GM11168 (cell line): ENCODE results near the gene YIPF4.
"Not testable (repeated sequence)": the region's sequence is repeated elsewhere in the genome, so short reads cannot be mapped to it uniquely, and the experiment has no call there.

Experiments used
- in situ Hi-C: fragments of 300-500 bp; cut with MboI; formaldehyde crosslinking; loops from one replicate; pipeline ENCODE4 v1.12.0; 2022; ENCODE audit warnings: low sequenced_read_pairs; ENCODE audit not compliant: unreplicated experiment

Gene YIPF4

GRCh38 chr2:32284321-32284720 lies 6.6 kb downstream of the YIPF4 start:
- in situ Hi-C loops: no loop called here

- in situ Hi-C loops: no loop called here
Measured at GRCh38 chr2:32289165-32289999, 11.7 kb downstream of the YIPF4 start.

GRCh38 chr2:32290000-32290339 lies 12.3 kb downstream of the YIPF4 start:
- in situ Hi-C loops: no loop called here

DNA sequence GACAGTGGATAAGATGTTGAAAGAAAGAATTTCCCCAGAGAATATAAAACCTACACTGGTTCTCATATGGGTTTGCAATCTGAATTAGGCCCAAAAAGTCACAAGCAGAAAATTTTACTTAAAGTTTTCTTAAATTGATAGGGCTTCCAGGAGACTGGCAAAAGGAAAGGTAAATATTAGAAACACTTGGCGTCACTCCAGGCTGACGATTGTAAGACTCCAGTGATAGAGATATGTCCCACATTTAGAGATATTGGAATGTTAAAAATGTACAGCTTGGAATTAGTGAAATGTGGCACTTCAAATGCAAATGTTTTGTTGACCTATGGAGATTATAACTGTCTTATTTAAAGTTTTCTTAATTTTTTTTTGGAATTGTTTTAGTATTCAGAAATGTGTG lies 14.0 kb downstream of the YIPF4 start:
- in situ Hi-C loops: no loop called here

DNA sequence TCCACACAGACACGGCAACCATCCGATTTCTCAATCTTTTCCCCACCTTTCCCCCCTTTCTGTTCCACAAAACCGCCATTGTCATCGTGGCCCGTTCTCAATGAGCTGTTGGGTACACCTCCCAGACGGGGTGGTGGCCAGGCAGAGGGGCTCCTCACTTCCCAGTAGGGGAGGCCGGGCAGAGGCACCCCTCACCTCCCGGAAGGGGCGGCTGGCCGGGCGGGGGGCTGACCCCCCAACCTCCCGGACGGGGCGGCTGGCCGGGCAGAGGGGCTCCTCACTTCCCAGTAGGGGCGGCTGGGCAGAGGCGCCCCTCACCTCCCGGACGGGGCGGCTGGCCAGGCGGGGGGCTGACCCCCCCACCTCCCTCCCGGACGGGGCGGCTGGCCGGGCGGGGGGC lies 15.8 kb downstream of the YIPF4 start:
- in situ Hi-C loops: not testable (repeated sequence)

- in situ Hi-C loops: not testable (repeated sequence)
Measured at GRCh38 chr2:32293966-32294562, 16.4 kb downstream of the YIPF4 start.

DNA sequence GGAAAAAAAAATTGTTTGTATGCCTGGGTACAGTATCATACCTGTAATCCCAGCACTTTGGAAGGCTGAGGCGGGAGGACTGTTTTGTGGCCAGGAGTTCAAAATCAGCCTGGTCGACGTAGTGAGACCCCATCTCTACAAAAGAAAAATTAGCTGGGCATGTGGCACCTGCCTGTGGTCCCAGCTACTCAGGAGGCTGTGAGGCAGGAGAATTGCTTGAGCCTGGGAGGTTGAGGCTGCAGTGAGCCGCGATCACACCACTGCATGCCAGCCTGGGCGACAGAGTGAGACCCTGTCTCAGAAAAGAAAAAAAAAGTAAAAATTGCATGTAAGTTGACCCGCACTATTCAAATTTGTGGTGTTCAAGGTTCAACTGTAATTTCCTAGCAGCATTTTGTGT lies 32.9 kb downstream of the YIPF4 start:
- in situ Hi-C loops: no loop called here

DNA sequence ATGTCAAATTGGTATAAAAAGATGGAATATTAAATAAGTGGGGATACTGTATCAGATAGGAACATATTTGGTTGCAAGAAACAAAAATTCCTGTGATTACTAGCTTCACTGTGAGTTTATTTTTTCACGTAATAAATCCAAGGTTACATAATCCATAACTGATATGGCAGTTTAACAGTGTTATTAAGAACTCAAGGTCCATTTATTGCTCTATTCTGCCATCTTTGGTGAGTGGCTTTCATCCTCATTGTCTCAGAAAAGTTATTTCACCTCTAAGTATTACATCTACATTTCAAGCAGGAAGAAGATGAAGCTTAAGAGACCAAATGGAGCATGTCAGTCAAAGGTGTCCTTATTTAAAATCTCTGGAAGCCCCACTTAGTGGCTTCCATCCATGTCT lies 37.2 kb downstream of the YIPF4 start:
- in situ Hi-C loops: no loop called here

DNA sequence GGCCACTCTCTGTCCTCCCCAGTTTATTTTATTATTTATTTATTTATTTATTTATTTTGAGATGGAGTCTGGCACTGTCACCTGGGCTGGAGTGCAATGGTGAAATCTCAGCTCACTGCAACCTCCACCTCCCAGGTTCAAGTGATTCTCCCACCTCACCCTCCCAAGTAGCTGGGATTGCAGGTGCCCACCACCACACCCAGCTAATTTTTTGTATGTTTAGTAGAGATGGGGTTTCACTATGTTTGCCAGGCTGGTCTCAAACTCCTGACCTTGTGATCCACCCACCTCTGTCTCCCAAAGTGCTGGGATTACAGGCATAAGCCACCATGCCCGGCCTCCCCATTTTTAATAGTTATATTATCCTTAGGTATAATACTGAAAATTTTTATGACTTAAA lies 51.0 kb downstream of the YIPF4 start:
- in situ Hi-C loops: not testable (repeated sequence)

DNA sequence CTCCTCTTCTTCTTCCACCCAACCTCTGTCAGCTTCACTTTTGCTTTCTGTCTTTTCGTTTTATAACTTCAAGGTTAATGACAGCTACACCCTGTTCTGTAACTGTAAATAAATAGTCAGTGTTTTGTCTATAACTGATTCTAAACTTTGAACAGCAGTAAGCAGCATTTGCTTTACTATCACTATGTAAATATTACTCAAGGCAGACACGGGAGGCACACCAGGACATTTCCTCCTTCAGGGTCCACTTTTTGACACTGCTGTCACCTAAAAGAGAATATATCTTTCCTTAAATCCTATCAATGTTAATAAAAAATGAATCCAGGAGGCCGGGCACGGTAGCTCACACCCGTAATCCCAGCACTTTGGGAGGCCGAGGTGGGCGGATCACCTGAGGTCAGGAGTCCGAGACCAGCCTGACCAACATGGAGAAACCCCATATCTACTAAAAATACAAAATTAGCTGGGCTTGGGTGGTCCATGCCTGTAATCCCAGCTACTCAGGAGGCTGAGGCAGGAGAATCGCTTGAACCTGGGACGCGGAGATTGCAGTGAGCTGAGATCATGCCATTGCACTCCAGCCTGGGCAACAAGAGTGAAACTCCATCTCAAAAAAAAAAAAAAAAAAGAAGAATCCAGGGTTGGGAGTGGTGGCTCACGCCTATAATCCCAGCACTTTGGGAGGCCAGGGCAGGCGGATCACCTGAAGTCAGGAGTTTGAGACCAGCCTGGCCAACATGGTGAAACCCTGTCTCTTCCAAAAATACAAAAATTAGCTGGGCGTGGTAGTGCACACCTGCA lies 51.7 kb downstream of the YIPF4 start:
- in situ Hi-C loops: not testable (repeated sequence)

GRCh38 chr2:32330136-32330535 lies 52.4 kb downstream of the YIPF4 start:
- in situ Hi-C loops: no loop called here

DNA sequence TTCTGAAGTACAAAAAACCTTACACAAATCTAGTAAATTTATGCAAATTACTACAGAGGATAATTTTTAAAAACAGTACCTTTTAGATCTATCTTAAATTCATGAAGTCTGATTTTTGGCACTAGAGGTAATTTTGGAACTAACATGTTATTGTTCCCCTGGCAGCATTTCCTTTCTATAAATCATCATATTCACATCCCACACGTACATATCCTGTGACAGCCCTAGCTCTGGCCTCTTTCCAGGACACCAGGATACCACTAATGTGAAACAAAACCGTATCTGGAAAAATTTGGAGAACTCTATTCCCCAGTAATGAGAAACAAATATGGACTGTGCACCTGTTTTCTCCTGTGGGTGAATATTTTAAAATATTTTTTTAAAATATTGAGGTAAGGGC lies 65.1 kb downstream of the YIPF4 start:
- in situ Hi-C loops: no loop called here

GRCh38 chr2:32350797-32351196 lies 73.1 kb downstream of the YIPF4 start:
- in situ Hi-C loops: not testable (repeated sequence)

GRCh38 chr2:32355976-32356680 lies 78.4 kb downstream of the YIPF4 start:
- in situ Hi-C loops: no loop called here

DNA sequence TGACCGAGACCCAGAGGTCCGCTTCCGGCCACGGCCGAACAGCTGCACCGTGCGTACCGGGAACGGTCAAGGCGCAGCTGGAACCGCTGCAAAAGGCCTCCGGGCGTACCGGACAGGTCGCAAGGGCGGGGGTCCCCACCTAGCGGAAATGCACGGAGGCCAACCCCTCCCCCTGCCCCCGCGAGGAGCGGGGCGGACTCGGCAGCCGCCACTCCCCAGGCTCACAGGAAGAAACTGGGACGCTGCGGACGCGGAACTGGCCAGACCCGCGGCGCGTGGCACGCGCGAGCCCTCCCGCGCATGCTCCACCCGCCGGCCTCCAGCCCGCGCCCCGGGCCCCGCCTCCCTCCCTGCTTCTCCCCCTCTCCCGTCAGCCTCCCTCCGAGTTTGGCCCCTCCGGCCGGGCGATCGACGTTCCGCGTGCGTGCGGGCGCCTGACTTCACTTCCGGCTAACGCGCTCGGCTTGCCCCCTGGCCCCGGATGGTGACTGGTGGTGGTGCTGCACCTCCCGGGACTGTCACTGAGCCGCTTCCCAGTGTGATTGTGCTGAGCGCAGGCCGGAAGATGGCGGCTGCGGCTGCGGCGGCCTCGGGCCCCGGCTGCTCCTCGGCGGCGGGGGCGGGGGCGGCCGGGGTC lies 79.1 kb downstream of the YIPF4 start, which contains the start of gene BIRC6:
BIRC6 (plus strand) TSS at position 343 of the 637 bp plus-strand sequence; CDS start at position 482, 139 bp downstream.
- in situ Hi-C loops: no loop called here

- in situ Hi-C loops: no loop called here
Measured at GRCh38 chr2:32357318-32358110, 79.8 kb downstream of the YIPF4 start.

- in situ Hi-C loops: no loop called here
Measured at GRCh38 chr2:32358111-32358482, 80.4 kb downstream of the YIPF4 start.

DNA sequence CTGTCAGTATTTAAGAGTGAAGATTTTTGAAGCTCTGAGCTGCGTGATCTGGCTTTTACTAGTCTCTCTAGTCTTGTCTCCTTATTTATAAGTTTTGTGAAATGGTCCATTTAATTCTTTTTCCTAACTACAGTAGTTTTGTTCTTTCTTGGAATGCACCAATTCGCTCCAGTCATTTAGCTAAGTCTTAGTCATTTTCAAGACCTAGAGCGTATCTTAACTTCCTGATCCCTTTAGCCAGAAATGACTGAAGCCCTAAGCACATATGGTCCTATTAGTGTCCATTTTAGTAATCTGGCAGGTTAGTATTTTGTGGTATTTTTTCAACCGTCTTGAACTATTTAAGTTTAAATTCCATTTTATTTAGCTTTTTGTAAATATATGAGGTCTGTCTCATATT lies 82.7 kb downstream of the YIPF4 start:
- in situ Hi-C loops: no loop called here

GRCh38 chr2:32362997-32363396 lies 85.3 kb downstream of the YIPF4 start:
- in situ Hi-C loops: not testable (repeated sequence)
